ENCODE data around the gene AMOTL1. TPM values are rescaled to one million over a fixed set of nuclear protein-coding genes. Genes with fewer than 3 reads are reported as not detected.

The AMOTL1 gene
- total and polyA plus RNA-seq, 2 of the 8 experiments (the other 6 are each of a cell fraction or from before 2014, with no cell fraction given): 9.0 to 27.6 TPM

GRCh38 chr11:94776351-94777321 lies 8.5 kb downstream of the AMOTL1 start:
- no peak overlapping the region for H2BK20ac ChIP-seq (ENCODE audit: low read length)
- H3K4ac ChIP-seq (replicated peaks; ENCODE audit: insufficient read length, low read depth, low read length): no peak overlapping the region
- 0 out of 2 replicates have a peak overlapping the region, but pooled peaks have one; percentile 1 for H2BK15ac ChIP-seq (ENCODE audit: low read length)
- H4K20me1 ChIP-seq (replicated peaks in 1 of 2; ENCODE audit: control insufficient read depth in 1 of 2, insufficient read depth in 2 of 2, low read length in 2 of 2): peaks cover 0 to 8% of the 10 kb centered on the region in 2 experiments
- peak overlapping the region; percentile 80; the same call in 1 of the 2 replicates for H2BK12ac ChIP-seq (ENCODE audit: low read depth, low read length)
- 76% methylated on average over 5 of the region's 5 CpGs; no CpG with 5 or more reads in 1 of the 2 experiments for WGBS, 2 experiments (ENCODE audit: extremely low coverage in 1 of 2, insufficient coverage in 1 of 2, insufficient read length in 1 of 2, insufficient replicate concordance in 2 of 2, low coverage in 1 of 2, low lambda C conversion rate in 2 of 2, missing lambda C conversion rate in 1 of 2)
- no peak overlapping the region for H3K9ac ChIP-seq (replicated peaks in 1 of 4; ENCODE audit: extremely low read depth in 1 of 4, low read depth in 3 of 4, low read length in 3 of 4)
- no peak overlapping the region for H3K4me2 ChIP-seq (ENCODE audit: insufficient read depth in 1 of 2, low read depth in 2 of 2, low read length in 2 of 2)
- no peak for FAIRE-seq
- H2BK120ac ChIP-seq (replicated peaks; ENCODE audit: low read depth, low read length): no peak overlapping the region
- H2AFZ ChIP-seq (ENCODE audit: low read length): no peak overlapping the region
- no peaks in the 10 kb centered on the region; a peak in 1 of 4 replicates for H3K9me3 ChIP-seq (ENCODE audit: insufficient read depth in 2 of 2, low read depth in 1 of 2, low read length in 1 of 2)
- peak overlapping the region; percentile 45 for H4K91ac ChIP-seq (replicated peaks; ENCODE audit: insufficient read length, low read length)
- peaks cover 0 to 10% (median 6%) of the 10 kb centered on the region in 4 experiments; a peak in 5 of 7 replicates for H3K4me1 ChIP-seq (replicated peaks in 1 of 4; ENCODE audit: control insufficient read depth in 3 of 4, insufficient read depth in 4 of 4, low read length in 3 of 4)
- H2AK5ac ChIP-seq (ENCODE audit: low read depth, low read length): peak overlapping the region; percentile 29; the same call in 1 of the 2 replicates
- H3K23me2 ChIP-seq (ENCODE audit: low read depth, low read length): no peaks in the 10 kb centered on the region
- CTCF ChIA-PET (ENCODE audit: partially characterized antibody): interaction anchor here (0.7 to 1.5 kb wide), 6 partner anchors 10 to 154 kb away, joined by 3 to 4 read pairs (median 4); no protein-coding TSS in a partner anchor
- H3K56ac ChIP-seq (replicated peaks; ENCODE audit: insufficient read length, low read depth, low read length): no peak overlapping the region
- H3K79me1 ChIP-seq (ENCODE audit: low read depth, low read length): peaks cover 6% of the 10 kb centered on the region
- H2BK5ac ChIP-seq (ENCODE audit: low read depth, low read length): peak overlapping the region; percentile 42; the same call in 1 of the 2 replicates
- no peak overlapping the region for H3K4me3 ChIP-seq (ENCODE audit: extremely low read depth in 1 of 4, insufficient read depth in 2 of 4, low read depth in 3 of 4, low read length in 4 of 4)
- H3K23ac ChIP-seq (ENCODE audit: insufficient read length): no peak overlapping the region
- H3K18ac ChIP-seq (ENCODE audit: extremely low read depth, low read length): 0 out of 2 replicates have a peak overlapping the region, but pooled peaks have one; percentile 29
- no peak overlapping the region for H4K5ac ChIP-seq (ENCODE audit: insufficient read length, low read depth, low read length)
- H3K79me2 ChIP-seq (ENCODE audit: control insufficient read depth in 1 of 2, insufficient read depth in 2 of 2, low read length in 2 of 2): peaks cover 18 to 95% of the 10 kb centered on the region in 2 experiments
- H3K27ac ChIP-seq (ENCODE audit: low read depth, low read length): no peak overlapping the region
- no peak overlapping the region for H3K14ac ChIP-seq (ENCODE audit: insufficient read length)
- H3K36me3 ChIP-seq (ENCODE audit: control insufficient read depth in 2 of 4, insufficient read depth in 4 of 4, low read length in 3 of 4): no peaks in the 10 kb centered on the region
- DNase-seq (ENCODE audit: low read depth in 1 of 2, low spot score in 2 of 2): no peak
- H4K8ac ChIP-seq (ENCODE audit: extremely low read depth, insufficient read depth, low read length): no peak overlapping the region
- H3K27me3 ChIP-seq (replicated peaks in 1 of 4; ENCODE audit: control insufficient read depth in 3 of 4, extremely low read depth in 1 of 4, insufficient read depth in 3 of 4, low read length in 3 of 4): no peaks in the 10 kb centered on the region
- POLR2A ChIA-PET (ENCODE audit: partially characterized antibody): interaction anchor here (1.7 kb wide), 1 partner anchor 8 kb away, joined by 4 read pairs; the partner anchor contains the start of gene AMOTL1
- TF ChIP-seq CHD2 (IDR thresholded peaks at IDR 0.05; ENCODE audit: low read length) (no peak), KDM4A (IDR thresholded peaks at IDR 0.05; ENCODE audit: low read depth, low read length, severe bottlenecking) (no peak), EGR1 (IDR thresholded peaks at IDR 0.05; ENCODE audit: borderline replicate concordance, low read depth, low read length) (no peak), TEAD4 (IDR thresholded peaks at IDR 0.05; ENCODE audit: low read depth, low read length) (peak; percentile 67), SIN3A (conservative IDR thresholded peaks at IDR 0.05 in 1 of 2, IDR thresholded peaks at IDR 0.05 in 1 of 2; ENCODE audit: low read depth in 1 of 2, low read length in 2 of 2) (no peak), MAX (IDR thresholded peaks at IDR 0.05) (peak; percentile 91), CTBP2 (IDR thresholded peaks at IDR 0.05; ENCODE audit: borderline replicate concordance, insufficient read depth, insufficient read length, low read length) (no peak), ATF2 (IDR thresholded peaks at IDR 0.05; ENCODE audit: low read length) (no peak)
